ENCODE data around the gene EIF3L. TPM values are rescaled to one million over a fixed set of nuclear protein-coding genes. Genes with fewer than 3 reads are reported as not detected.

EIF3L gene
- total RNA-seq, 4 donors from 2014 or later = 89.4 to 292 (median 217) TPM

- Histone ChIP-seq H3K4me3 (no peak overlapping the region), H3K27me3 (no peaks in the 10 kb centered on the region), H3K9me3 (no peaks in the 10 kb centered on the region), H3K4me1 (peaks cover 27 to 56% (median 37%) of the 10 kb centered on the region in 4 donors), H3K36me3 (peaks cover 0 to 17% (median 4%) of the 10 kb centered on the region in 4 donors), H3K27ac (peak overlapping the region in 3 of 4 donors; percentile 53 to 79 (median 68))
- in situ Hi-C loops (cut with MboI; ENCODE audit: low pct_ligation_motif_present in 1 of 4, low pct_unique_long_range_greater_than_20kb in 1 of 4, low sequenced_read_pairs in 3 of 4) (no loop called here), intact Hi-C loops (cut with DNase I; ENCODE audit: low total_unique reads) (loop anchor here (5.0 kb wide), 1 partner anchor 40 kb away; no protein-coding TSS in a partner anchor)
- 87 to 88% methylated on average over 3 of the region's 3 CpGs for WGBS, 2 donors (ENCODE audit: low coverage in 1 of 2)
- DNase-seq = no peak
- TF ChIP-seq POLR2A (IDR thresholded peaks at IDR 0.05) (no peak), EP300 (IDR thresholded peaks at IDR 0.05; ENCODE audit: low read depth) (no peak), POLR2AphosphoS5 (IDR thresholded peaks at IDR 0.05) (no peak), CTCF (IDR thresholded peaks at IDR 0.05) (no peak)
Observed at GRCh38 chr22:37891926-37892325, 42.7 kb downstream of the EIF3L start.

GRCh38 chr22:37892566-37893335 is 43.5 kb downstream of the EIF3L start:
- Histone ChIP-seq H3K27me3 (no peaks in the 10 kb centered on the region), H3K4me1 (peaks cover 23 to 50% (median 37%) of the 10 kb centered on the region in 4 donors), H3K36me3 (peaks cover 0 to 12% (median 0%) of the 10 kb centered on the region in 4 donors), H3K9me3 (no peaks in the 10 kb centered on the region), H3K27ac (peak overlapping the region in 3 of 4 donors; percentile 53 to 79 (median 68)), H3K4me3 (no peak overlapping the region)
- TF ChIP-seq CTCF (IDR thresholded peaks at IDR 0.05) (no peak), EP300 (IDR thresholded peaks at IDR 0.05; ENCODE audit: low read depth) (no peak), POLR2AphosphoS5 (IDR thresholded peaks at IDR 0.05) (no peak)
- DNase-seq = no peak
- intact Hi-C loops (cut with DNase I; ENCODE audit: low total_unique reads) = loop anchor here (5.0 kb wide), 1 partner anchor 40 kb away; no protein-coding TSS in a partner anchor
- in situ Hi-C loops (cut with MboI; ENCODE audit: low pct_ligation_motif_present in 1 of 4, low pct_unique_long_range_greater_than_20kb in 1 of 4, low sequenced_read_pairs in 3 of 4) = no loop called here
- WGBS, 2 donors (ENCODE audit: low coverage in 1 of 2) = 76% methylated on average over 7 of the region's 7 CpGs; no CpG with 5 or more reads in 1 of the 2 donors

- no peaks in the 10 kb centered on the region for H3K9me3 ChIP-seq
- 78% methylated on average over 5 of the region's 5 CpGs; no CpG with 5 or more reads in 1 of the 2 donors for WGBS, 2 donors (ENCODE audit: low coverage in 1 of 2)
- H3K4me1 ChIP-seq = peaks cover 23 to 45% (median 35%) of the 10 kb centered on the region in 4 donors
- in situ Hi-C loops (cut with MboI; ENCODE audit: low pct_ligation_motif_present in 1 of 4, low pct_unique_long_range_greater_than_20kb in 1 of 4, low sequenced_read_pairs in 3 of 4) (no loop called here), intact Hi-C loops (cut with DNase I; ENCODE audit: low total_unique reads) (loop anchor here (5.0 kb wide), 1 partner anchor 39 kb away; no protein-coding TSS in a partner anchor)
- H3K36me3 ChIP-seq = peaks cover 0 to 10% (median 0%) of the 10 kb centered on the region in 4 donors
- no peaks in the 10 kb centered on the region for H3K27me3 ChIP-seq
- H3K27ac ChIP-seq = peak overlapping the region; percentile 3 to 79 (median 60)
- no peak overlapping the region for H3K4me3 ChIP-seq
- TF ChIP-seq CTCF (IDR thresholded peaks at IDR 0.05) = no peak
- TF ChIP-seq POLR2AphosphoS5 (IDR thresholded peaks at IDR 0.05) = no peak
- TF ChIP-seq POLR2A (IDR thresholded peaks at IDR 0.05) = no peak
- no peak for TF ChIP-seq EP300 (IDR thresholded peaks at IDR 0.05; ENCODE audit: low read depth)
- no peak for DNase-seq
Observed at GRCh38 chr22:37893583-37893983, 44.4 kb downstream of the EIF3L start.

GRCh38 chr22:37894939-37895670 is 45.9 kb downstream of the EIF3L start:
- intact Hi-C loops (cut with DNase I; ENCODE audit: low total_unique reads) (loop anchor here (5.0 kb wide), 2 partner anchors 37 to 47 kb away; no protein-coding TSS in a partner anchor), in situ Hi-C loops (cut with MboI; ENCODE audit: low pct_ligation_motif_present in 1 of 4, low pct_unique_long_range_greater_than_20kb in 1 of 4, low sequenced_read_pairs in 3 of 4) (no loop called here)
- Histone ChIP-seq H3K36me3 (no peaks in the 10 kb centered on the region), H3K9me3 (no peaks in the 10 kb centered on the region), H3K27me3 (no peaks in the 10 kb centered on the region), H3K27ac (peak overlapping the region; percentile 43 to 79 (median 64)), H3K4me3 (no peak overlapping the region), H3K4me1 (peaks cover 23 to 45% (median 36%) of the 10 kb centered on the region in 4 donors)
- TF ChIP-seq POLR2A (IDR thresholded peaks at IDR 0.05) (no peak), CTCF (IDR thresholded peaks at IDR 0.05) (no peak), POLR2AphosphoS5 (IDR thresholded peaks at IDR 0.05) (no peak), EP300 (IDR thresholded peaks at IDR 0.05; ENCODE audit: low read depth) (no peak)
- DNase-seq = no peak
- WGBS, 2 donors (ENCODE audit: low coverage in 1 of 2) = 59 to 67% methylated on average over 2 to 8 of the region's 8 CpGs

Data from transverse colon (tissue), 4 donors.